HEK293 (cell line): Measurements from ENCODE around the gene PCDH12.

Source experiments
- CTCF ChIP-seq: fragments of 450-650 bp; formaldehyde crosslinking; IDR thresholded peaks from 2 replicates; pipeline ENCODE4 v1.5.1; 2016; ENCODE audit warnings: missing biosample characterization, missing genetic modification characterization
- INSM2 ChIP-seq: fragments of 450-650 bp; formaldehyde crosslinking; IDR thresholded peaks from 2 replicates; pipeline ENCODE4 v1.5.1; 2016; ENCODE audit warnings: missing biosample characterization, missing genetic modification characterization
- MZF1 ChIP-seq: fragments of 450-650 bp; formaldehyde crosslinking; IDR thresholded peaks from 2 replicates; pipeline ENCODE4 v1.5.1; 2017; ENCODE audit warnings: missing biosample characterization, missing genetic modification characterization, borderline replicate concordance
- REST ChIP-seq: fragments of 450-650 bp; formaldehyde crosslinking; IDR thresholded peaks from 2 replicates; pipeline ENCODE4 v1.5.1; 2016; ENCODE audit warnings: missing biosample characterization, missing genetic modification characterization
- SCRT2 ChIP-seq: fragments of 450-650 bp; formaldehyde crosslinking; IDR thresholded peaks from 2 replicates; pipeline ENCODE4 v1.5.1; 2016; ENCODE audit warnings: missing biosample characterization, missing genetic modification characterization
- SP2 ChIP-seq: fragments of 450-650 bp; formaldehyde crosslinking; IDR thresholded peaks from 2 replicates; pipeline ENCODE4 v1.5.1; 2016; ENCODE audit warnings: missing biosample characterization, missing genetic modification characterization
- TRIM28 ChIP-seq: IDR thresholded peaks from 2 replicates; pipeline ENCODE4 v1.6.1; 2011; ENCODE audit warnings: low read length, control low read depth, borderline replicate concordance
- TSHZ1 ChIP-seq: fragments of 450-650 bp; formaldehyde crosslinking; IDR thresholded peaks from 2 replicates; pipeline ENCODE4 v1.5.1; 2016; ENCODE audit warnings: missing biosample characterization, missing genetic modification characterization, borderline replicate concordance
- ZBTB26 ChIP-seq: fragments of 450-650 bp; formaldehyde crosslinking; optimal IDR thresholded peaks from 2 replicates; pipeline ENCODE3; 2016; ENCODE audit warnings: missing biosample characterization, mild to moderate bottlenecking, missing genetic modification characterization
- ZIC2 ChIP-seq: fragments of 450-650 bp; formaldehyde crosslinking; IDR thresholded peaks from 2 replicates; pipeline ENCODE4 v1.5.1; 2016; ENCODE audit warnings: missing biosample characterization, missing genetic modification characterization
- ZNF121 ChIP-seq: fragments of 450-650 bp; formaldehyde crosslinking; IDR thresholded peaks from 2 replicates; pipeline ENCODE4 v1.5.1; 2016; ENCODE audit warnings: missing biosample characterization, missing genetic modification characterization
- ZNF132 ChIP-seq: fragments of 450-650 bp; formaldehyde crosslinking; IDR thresholded peaks from 2 replicates; pipeline ENCODE4 v1.5.1; 2017; ENCODE audit warnings: missing biosample characterization, missing genetic modification characterization, borderline replicate concordance
- ZNF146 ChIP-seq: fragments of 450-650 bp; formaldehyde crosslinking; IDR thresholded peaks from 2 replicates; pipeline ENCODE4 v1.5.1; 2016; ENCODE audit warnings: missing biosample characterization, missing genetic modification characterization
- ZNF23 ChIP-seq: fragments of 450-650 bp; formaldehyde crosslinking; IDR thresholded peaks from 2 replicates; pipeline ENCODE4 v1.5.1; 2016; ENCODE audit warnings: missing biosample characterization, missing genetic modification characterization, borderline replicate concordance
- ZNF335 ChIP-seq: fragments of 450-650 bp; formaldehyde crosslinking; conservative IDR thresholded peaks from 2 replicates; pipeline ENCODE4 v1.5.1; 2016; ENCODE audit warnings: missing biosample characterization, missing genetic modification characterization
- ZNF366 ChIP-seq: fragments of 450-650 bp; formaldehyde crosslinking; conservative IDR thresholded peaks from 2 replicates; pipeline ENCODE4 v1.5.1; 2016; ENCODE audit warnings: missing biosample characterization, missing genetic modification characterization
- ZNF37A ChIP-seq: fragments of 450-650 bp; IDR thresholded peaks from 2 replicates; pipeline ENCODE4 v1.5.1; 2018; ENCODE audit warnings: missing biosample characterization, missing genetic modification characterization
- ZNF394 ChIP-seq: fragments of 450-650 bp; formaldehyde crosslinking; IDR thresholded peaks from 2 replicates; pipeline ENCODE4 v1.5.1; 2016; ENCODE audit warnings: missing biosample characterization, missing genetic modification characterization, mild to moderate bottlenecking, moderate library complexity, borderline replicate concordance
- ZNF501 ChIP-seq: fragments of 450-650 bp; formaldehyde crosslinking; IDR thresholded peaks from 2 replicates; pipeline ENCODE4 v1.5.1; 2016; ENCODE audit warnings: missing biosample characterization, missing genetic modification characterization
- ZNF561 ChIP-seq: fragments of 450-650 bp; IDR thresholded peaks from 2 replicates; pipeline ENCODE4 v1.5.1; 2018; ENCODE audit warnings: missing biosample characterization, missing genetic modification characterization, borderline replicate concordance
- ZNF600 ChIP-seq: fragments of 450-650 bp; formaldehyde crosslinking; IDR thresholded peaks from 2 replicates; pipeline ENCODE4 v1.5.1; 2016; ENCODE audit warnings: missing biosample characterization, missing genetic modification characterization
- ZNF624 ChIP-seq: fragments of 450-650 bp; formaldehyde crosslinking; IDR thresholded peaks from 2 replicates; pipeline ENCODE4 v1.5.1; 2017; ENCODE audit warnings: missing biosample characterization, missing genetic modification characterization
- ZNF654 ChIP-seq: fragments of 450-650 bp; formaldehyde crosslinking; IDR thresholded peaks from 2 replicates; pipeline ENCODE4 v1.5.1; 2016; ENCODE audit warnings: low read depth, missing biosample characterization, missing genetic modification characterization
- ZNF785 ChIP-seq: fragments of 450-650 bp; formaldehyde crosslinking; IDR thresholded peaks from 2 replicates; pipeline ENCODE4 v1.5.1; 2016; ENCODE audit warnings: missing biosample characterization, missing genetic modification characterization
- ZNF791 ChIP-seq: fragments of 450-650 bp; formaldehyde crosslinking; IDR thresholded peaks from 2 replicates; pipeline ENCODE4 v1.5.1; 2016; ENCODE audit warnings: missing biosample characterization, missing genetic modification characterization
- ZNF843 ChIP-seq: fragments of 450-650 bp; formaldehyde crosslinking; IDR thresholded peaks from 2 replicates; pipeline ENCODE4 v1.5.1; 2016; ENCODE audit warnings: missing biosample characterization, missing genetic modification characterization
- ZSCAN16 ChIP-seq: fragments of 450-650 bp; formaldehyde crosslinking; IDR thresholded peaks from 2 replicates; pipeline ENCODE4 v1.5.1; 2016; ENCODE audit warnings: missing biosample characterization, missing genetic modification characterization

Gene PCDH12

GRCh38 chr5:141960449-141961323, 2.7 kb upstream of the PCDH12 start (continued):
- TF ChIP-seq TRIM28 (no peak), REST (tag by site-specific recombination) (no peak; the same call in 1 of the 2 replicates), ZNF23 (tag by site-specific recombination) (no peak), ZNF37A (tag by site-specific recombination) (no peak), ZNF366 (0 out of 2 replicates have a peak, but pooled peaks have one; percentile 26), CTCF (peak; percentile 87), ZBTB26 (tag by site-specific recombination) (no peak), ZNF501 (tag by site-specific recombination) (no peak), INSM2 (tag by site-specific recombination) (no peak), SP2 (tag by site-specific recombination) (no peak), ZNF600 (tag by site-specific recombination) (peak; percentile 89), ZNF121 (tag by site-specific recombination) (no peak), ZNF335 (no peak), ZNF561 (tag by site-specific recombination) (no peak), SCRT2 (tag by site-specific recombination) (no peak), ZNF132 (tag by site-specific recombination) (no peak), ZIC2 (tag by site-specific recombination) (no peak), ZNF791 (tag by site-specific recombination) (no peak), MZF1 (tag by site-specific recombination) (no peak), ZNF146 (tag by site-specific recombination) (no peak), TSHZ1 (tag by site-specific recombination) (no peak), ZNF843 (tag by site-specific recombination) (no peak), ZNF785 (tag by site-specific recombination) (no peak), ZSCAN16 (no peak), ZNF624 (tag by site-specific recombination) (no peak), ZNF654 (peak; percentile 96), ZNF394 (no peak)
